WTC11 (cell line): Measurements from ENCODE around the gene HTATIP2.

Experiments
- AR ChIP-seq: fragments of 250-450 bp; sonication (Bioruptor Pico); IDR thresholded peaks from 2 replicates; pipeline ENCODE4 v1.9.0; 2021; ENCODE audit warnings: mild to moderate bottlenecking
- ATF2 ChIP-seq: sonication (generic); formaldehyde crosslinking; IDR thresholded peaks from 2 replicates; pipeline ENCODE4 v1.8.1; 2022; ENCODE audit warnings: low read depth, missing genetic modification reagents, borderline replicate concordance
- HMGXB4 ChIP-seq: sonication (generic); formaldehyde crosslinking; IDR thresholded peaks from 2 replicates; pipeline ENCODE4 v1.8.1; 2023; ENCODE audit warnings: mild to moderate bottlenecking, moderate library complexity, missing genetic modification reagents
- NFE2L1 ChIP-seq: sonication (generic); formaldehyde crosslinking; IDR thresholded peaks from 2 replicates; pipeline ENCODE4 v1.8.1; 2023; ENCODE audit warnings: missing genetic modification reagents
- STAT6 ChIP-seq: sonication (generic); formaldehyde crosslinking; conservative IDR thresholded peaks from 2 replicates; pipeline ENCODE4 v1.8.1; 2023; ENCODE audit warnings: mild to moderate bottlenecking, low read depth, missing genetic modification reagents, moderate library complexity
- ZNF281 ChIP-seq: sonication (generic); formaldehyde crosslinking; IDR thresholded peaks from 2 replicates; pipeline ENCODE4 v1.8.0; 2023; ENCODE audit warnings: mild to moderate bottlenecking, missing genetic modification reagents

- TF ChIP-seq AR (CRISPR knock-in tag) (no peak), NFE2L1 (CRISPR knock-in tag) (no peak), STAT6 (CRISPR knock-in tag) (no peak), ATF2 (CRISPR knock-in tag) (no peak), ZNF281 (CRISPR knock-in tag) (no peak), HMGXB4 (CRISPR knock-in tag) (no peak)
Measured at GRCh38 chr11:20417771-20418170, 54.3 kb downstream of the HTATIP2 start.
